22Rv1 (cell line): ENCODE results near the gene PIK3R4.

Experiments used
- H3K27ac ChIP-seq: fragments of 450-650 bp; 2 replicates; pipeline ENCODE4 v1.5.1; 2017
- CTCF ChIP-seq: fragments of 450-650 bp; IDR thresholded peaks from 2 replicates; pipeline ENCODE4 v1.5.1; 2017; ENCODE audit warnings: mild to moderate bottlenecking
- ZFX ChIP-seq: fragments of 450-650 bp; IDR thresholded peaks from 2 replicates; pipeline ENCODE4 v1.6.1; 2017; ENCODE audit warnings: antibody characterized with exemption, borderline replicate concordance

Gene PIK3R4

DNA sequence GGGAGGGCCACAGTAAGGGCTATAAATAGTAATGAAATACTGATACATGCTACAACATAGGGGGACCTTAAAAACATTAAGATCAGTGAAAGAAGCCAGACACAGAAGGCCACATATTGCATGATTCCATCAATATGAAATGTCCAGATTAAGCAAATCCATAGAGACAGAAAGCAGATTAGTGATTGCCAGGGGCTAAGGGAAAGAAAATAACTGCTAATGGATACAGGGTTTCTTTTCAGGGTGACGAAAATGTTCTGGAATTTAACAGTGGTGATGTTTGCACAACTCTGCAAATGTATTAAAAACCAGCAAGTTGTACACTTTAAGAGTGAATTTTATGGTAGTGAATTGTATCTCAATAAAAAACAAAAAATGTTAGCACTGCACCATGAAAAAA, 37.0 kb downstream of the PIK3R4 start:
- no peak overlapping the region for H3K27ac ChIP-seq
- TF ChIP-seq ZFX (no peak), CTCF (no peak)

GRCh38 chr3:130707902-130708601, 38.6 kb downstream of the PIK3R4 start:
- no peak overlapping the region for H3K27ac ChIP-seq
- TF ChIP-seq CTCF (no peak), ZFX (no peak)

GRCh38 chr3:130705501-130705900, 41.1 kb downstream of the PIK3R4 start:
- peak overlapping the region; percentile 72 for H3K27ac ChIP-seq

GRCh38 chr3:130702985-130703384, 43.6 kb downstream of the PIK3R4 start:
- no peak overlapping the region for H3K27ac ChIP-seq
- TF ChIP-seq ZFX (no peak), CTCF (no peak)

More at GRCh38 chr3:130705501-130705900, 41.1 kb downstream of the PIK3R4 start:
- TF ChIP-seq ZFX (no peak), CTCF (no peak)

DNA sequence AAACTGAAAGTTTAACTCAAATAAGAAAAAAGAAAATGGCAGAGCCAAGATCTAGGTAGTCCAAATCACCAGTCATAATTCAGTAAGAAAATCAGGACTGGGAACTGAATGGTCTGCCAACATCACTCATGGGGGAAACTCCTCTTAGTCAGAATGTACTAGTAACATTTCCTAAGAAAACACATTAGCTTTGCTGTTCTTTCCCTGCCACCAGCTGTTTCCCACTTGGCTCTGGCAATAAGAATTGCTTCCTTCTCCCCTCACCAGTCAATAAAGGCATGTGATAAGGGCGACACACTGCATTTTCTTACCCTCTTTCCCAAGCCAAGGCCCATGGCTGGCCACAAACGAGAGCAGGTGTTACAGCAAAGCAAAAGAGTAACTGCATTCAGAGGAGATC, 46.1 kb downstream of the PIK3R4 start:
- TF ChIP-seq CTCF (no peak), ZFX (no peak)
- H3K27ac ChIP-seq, result no peak overlapping the region

DNA sequence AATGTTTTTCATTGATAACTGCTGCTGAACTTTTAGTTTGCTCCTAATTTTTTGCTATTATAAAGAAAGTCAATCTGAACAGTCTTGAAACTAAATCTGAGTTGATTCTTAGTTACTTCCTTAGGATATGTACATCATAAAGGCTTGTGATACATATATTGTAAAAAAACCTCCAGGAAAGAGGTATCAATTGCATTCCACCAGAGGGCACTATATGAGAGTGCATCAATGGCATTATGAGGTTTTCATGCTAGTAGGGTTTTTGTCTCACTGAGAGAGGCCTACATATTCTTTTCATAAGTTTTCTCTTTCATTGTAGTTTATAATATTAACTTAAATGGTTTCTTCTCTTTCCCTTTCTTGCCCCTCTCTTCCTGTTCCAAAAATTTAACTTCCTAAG, 46.9 kb downstream of the PIK3R4 start:
- H3K27ac ChIP-seq, result no peak overlapping the region
- TF ChIP-seq CTCF, result peak; percentile 80
- no peak for TF ChIP-seq ZFX

DNA sequence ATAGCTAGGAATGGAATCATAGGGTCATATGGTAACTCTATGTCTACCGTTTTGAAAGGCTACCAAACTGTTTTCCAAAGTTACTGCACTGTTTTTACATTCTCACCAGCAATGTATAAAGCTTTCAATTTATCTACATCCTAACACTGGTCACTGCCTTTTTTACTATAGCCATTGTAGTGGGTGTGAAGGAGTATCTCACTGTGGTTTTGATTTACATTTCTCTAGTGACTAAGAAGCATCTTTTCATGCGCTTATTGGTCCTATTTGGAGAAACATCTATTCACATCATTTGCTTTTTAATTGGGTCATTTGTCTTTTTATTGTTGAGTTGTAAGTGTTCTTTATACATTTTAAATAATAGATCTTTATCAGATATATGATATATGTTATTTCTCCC, 53.3 kb downstream of the PIK3R4 start:
- no peak for TF ChIP-seq CTCF
- TF ChIP-seq ZFX, result no peak
- H3K27ac ChIP-seq, result no peak overlapping the region
